Esophagus muscularis mucosa (tissue), 4 donors: ENCODE measurements around the gene CIAPIN1. TPM values are rescaled to one million over a fixed set of nuclear protein-coding genes. Genes with fewer than 3 reads are reported as not detected.

ENCODE experiments used
- DNase-seq: peaks from one replicate; pipeline ENCODE4 v3.0.0-alpha.2; 2017; ENCODE audit errors: extremely low spot score
- H3K27ac ChIP-seq, 4 donors: fragments of 200-600 bp; sonication (generic); replicated peaks in 1 of 4; 1 replicate in 3 of 4; 2 replicates in 1 of 4; pipeline ENCODE4 v1.5.1; 2016 to 2019; ENCODE audit warnings: mild to moderate bottlenecking in 1 of 4
- H3K27me3 ChIP-seq, 4 donors: fragments of 200-600 bp; sonication (generic); one replicate each; pipeline versions ENCODE4 v1.5.1 to v1.6.0; 2016 to 2019
- H3K36me3 ChIP-seq, 4 donors: fragments of 200-600 bp; sonication (generic); one replicate each; pipeline ENCODE4 v1.5.1; 2016 to 2019
- H3K4me1 ChIP-seq, 4 donors: fragments of 200-600 bp; sonication (generic); one replicate each; pipeline ENCODE4 v1.5.1; 2016 to 2019
- H3K4me3 ChIP-seq, 4 donors: fragments of 200-600 bp; sonication (generic); 1 replicate in 2 of 4; 2 replicates in 2 of 4; pipeline ENCODE4 v1.5.1; 2016 to 2019; ENCODE audit warnings: mild to moderate bottlenecking in 4 of 4, moderate library complexity in 1 of 4
- H3K9me3 ChIP-seq, 4 donors: fragments of 200-600 bp; sonication (generic); 1 replicate in 3 of 4; 2 replicates in 1 of 4; pipeline ENCODE4 v1.5.1; 2016 to 2019
- CTCF ChIP-seq, 3 experiments: fragments of 200-600 bp in 2 of 3; fragments of 450-650 bp in 1 of 3; sonication (generic) in 2 of 3; IDR thresholded peaks; one replicate each; pipeline ENCODE4 v1.5.1; 2017 to 2019; ENCODE audit warnings: antibody characterized with exemption in 3 of 3, mild to moderate bottlenecking in 2 of 3, moderate library complexity in 1 of 3
- EP300 ChIP-seq: sonication (generic); formaldehyde crosslinking; IDR thresholded peaks from one replicate; pipeline ENCODE4 v1.6.1; 2017; ENCODE audit warnings: antibody characterized with exemption
- POLR2A ChIP-seq: fragments of 450-650 bp; IDR thresholded peaks from one replicate; pipeline ENCODE4 v1.6.1; 2017; ENCODE audit warnings: antibody characterized with exemption, moderate library complexity, mild to moderate bottlenecking, low read depth
- POLR2AphosphoS5 ChIP-seq, 2 donors: sonication (generic); formaldehyde crosslinking; IDR thresholded peaks; one replicate each; pipeline ENCODE4 v1.6.1; 2017; ENCODE audit warnings: antibody characterized with exemption in 2 of 2
- WGBS: methylation state at CpG from one replicate; pipeline ENCODE4 v1.1.5; 2018; 5-methylcytosine and 5-hydroxymethylcytosine counted together
- intact Hi-C: fragments of 100-400 bp; cut with DNase I; formaldehyde crosslinking; loops from one replicate; pipeline ENCODE4 v1.15.1; 2023
- total RNA-seq, 4 donors: library from RNA; depleted of rRNA; stranded (reverse); fragments of >200 nt; gene quantifications; one replicate each; pipeline versions ENCODE4 v1.1.0 to v1.2.1, GENCODE V29; 2016

The CIAPIN1 gene
- total RNA-seq, 4 donors from 2014 or later: 24.0 to 27.0 (median 26.0) TPM

GRCh38 chr16:57413733-57414132, 33.5 kb downstream of the CIAPIN1 start:
- Histone ChIP-seq H3K27me3 (no peaks in the 10 kb centered on the region), H3K36me3 (no peaks in the 10 kb centered on the region), H3K9me3 (no peaks in the 10 kb centered on the region), H3K4me1 (peaks cover 35 to 46% (median 41%) of the 10 kb centered on the region in 4 donors), H3K4me3 (no peak overlapping the region), H3K27ac (no peak overlapping the region)
- intact Hi-C loops: no loop called here
- no peak for DNase-seq
- WGBS: 71% methylated on average over 7 of the region's 7 CpGs
- TF ChIP-seq CTCF (IDR thresholded peaks at IDR 0.05) (no peak), POLR2A (no peak), POLR2AphosphoS5 (IDR thresholded peaks at IDR 0.05) (no peak), EP300 (no peak)

- 92% methylated on average over 3 of the region's 5 CpGs for WGBS
- no peak for TF ChIP-seq CTCF (IDR thresholded peaks at IDR 0.05)
- no peak for TF ChIP-seq POLR2A
- TF ChIP-seq EP300: no peak
- no peak for TF ChIP-seq POLR2AphosphoS5 (IDR thresholded peaks at IDR 0.05)
- intact Hi-C loops: no loop called here
- no peak for DNase-seq
- H3K27me3 ChIP-seq: no peaks in the 10 kb centered on the region
- no peaks in the 10 kb centered on the region for H3K36me3 ChIP-seq
- H3K9me3 ChIP-seq: no peaks in the 10 kb centered on the region
- H3K4me3 ChIP-seq: no peak overlapping the region
- H3K27ac ChIP-seq: no peak overlapping the region
- peaks cover 31 to 41% (median 37%) of the 10 kb centered on the region in 4 donors for H3K4me1 ChIP-seq
Measured at GRCh38 chr16:57413301-57413730, 33.9 kb downstream of the CIAPIN1 start.

GRCh38 chr16:57412584-57412983, 34.6 kb downstream of the CIAPIN1 start:
- H3K4me1 ChIP-seq: peaks cover 23 to 36% (median 32%) of the 10 kb centered on the region in 4 donors
- intact Hi-C loops: no loop called here
- no peak overlapping the region for H3K4me3 ChIP-seq
- TF ChIP-seq EP300: no peak
- no peak for TF ChIP-seq CTCF (IDR thresholded peaks at IDR 0.05)
- no peak for TF ChIP-seq POLR2AphosphoS5 (IDR thresholded peaks at IDR 0.05)
- no peak for TF ChIP-seq POLR2A
- DNase-seq: no peak
- H3K27ac ChIP-seq: no peak overlapping the region
- H3K9me3 ChIP-seq: no peaks in the 10 kb centered on the region
- 95% methylated on average over 9 of the region's 9 CpGs for WGBS
- H3K36me3 ChIP-seq: no peaks in the 10 kb centered on the region
- H3K27me3 ChIP-seq: no peaks in the 10 kb centered on the region

- DNase-seq: no peak
- WGBS: 43% methylated on average over 12 of the region's 12 CpGs
- Histone ChIP-seq H3K4me1 (peaks cover 12 to 25% (median 21%) of the 10 kb centered on the region in 4 donors), H3K9me3 (no peaks in the 10 kb centered on the region), H3K27me3 (no peaks in the 10 kb centered on the region), H3K27ac (no peak overlapping the region), H3K4me3 (no peak overlapping the region), H3K36me3 (no peaks in the 10 kb centered on the region)
- intact Hi-C loops: no loop called here
- TF ChIP-seq CTCF (IDR thresholded peaks at IDR 0.05) (no peak), POLR2AphosphoS5 (IDR thresholded peaks at IDR 0.05) (no peak), EP300 (no peak), POLR2A (no peak)
Measured at GRCh38 chr16:57411362-57411976, 35.7 kb downstream of the CIAPIN1 start.
